ENCODE data around the gene HBS1L.

The HBS1L gene

DNA sequence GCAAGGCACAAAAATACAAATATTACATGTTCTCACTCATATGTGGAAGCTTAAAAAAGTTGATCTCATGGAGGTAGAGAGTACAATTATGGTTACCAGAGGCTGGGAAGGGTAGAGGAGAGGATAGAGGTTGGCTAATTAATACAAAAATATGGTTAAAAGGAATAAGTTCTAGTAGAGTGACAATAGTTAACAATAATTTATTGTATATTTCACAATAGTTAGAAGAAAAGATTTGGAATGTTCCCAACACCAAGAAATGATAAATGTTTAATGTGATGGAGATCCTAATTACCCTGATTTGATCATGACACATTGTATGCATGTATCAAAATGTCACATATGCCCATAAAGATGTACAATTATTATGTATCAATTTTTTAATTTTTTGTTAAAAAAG, 106.5 kb downstream of the HBS1L start:
- DNase-seq, result no peak

DNA sequence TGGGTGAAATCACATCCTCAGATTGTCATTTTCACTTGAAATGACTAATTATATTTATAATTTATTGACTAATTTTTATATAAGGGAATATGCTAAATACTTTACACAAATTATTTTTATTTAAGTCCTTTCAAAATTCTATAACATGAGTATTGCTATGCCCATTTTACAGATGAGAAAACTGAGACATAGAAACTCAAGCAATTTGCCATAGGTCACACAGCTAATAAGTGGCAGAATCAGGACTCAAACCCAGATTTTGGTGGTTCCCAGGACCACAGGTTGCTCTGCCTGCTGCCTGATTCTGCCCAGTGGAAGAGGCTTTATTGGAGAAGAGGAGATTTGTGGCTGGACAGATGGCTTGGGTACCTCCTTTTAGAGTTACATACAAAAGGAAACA, 109.6 kb downstream of the HBS1L start:
- DNase-seq, result no peak

DNA sequence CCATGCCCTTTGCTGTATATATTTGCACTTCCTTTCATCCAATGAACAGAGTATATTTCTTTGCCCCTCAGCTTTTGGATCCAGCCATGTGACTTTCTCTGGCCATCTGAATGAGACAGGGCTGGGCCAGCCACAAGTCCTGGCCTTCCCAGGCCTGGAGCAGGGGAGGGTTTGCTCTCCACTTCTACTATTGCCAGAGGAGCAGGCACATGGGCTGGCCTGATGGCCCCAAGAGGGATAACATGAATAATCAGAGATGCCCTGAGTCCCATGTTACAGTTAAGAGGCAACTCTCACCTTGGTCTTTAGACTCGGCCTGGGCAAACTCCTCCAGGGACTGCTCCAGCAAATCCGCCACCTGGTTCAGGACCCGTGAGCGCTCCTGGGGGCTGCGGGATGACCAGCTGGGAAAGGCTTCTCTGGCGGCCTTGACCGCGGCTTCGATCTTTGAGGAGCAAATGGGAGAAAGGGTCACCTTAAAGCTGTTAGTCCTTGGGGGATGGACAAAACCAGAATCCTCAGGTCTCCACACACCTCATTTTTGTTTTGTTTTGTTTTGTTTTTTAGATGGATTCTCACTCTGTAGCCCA, 111.0 kb downstream of the HBS1L start:
- no peak for DNase-seq

DNA sequence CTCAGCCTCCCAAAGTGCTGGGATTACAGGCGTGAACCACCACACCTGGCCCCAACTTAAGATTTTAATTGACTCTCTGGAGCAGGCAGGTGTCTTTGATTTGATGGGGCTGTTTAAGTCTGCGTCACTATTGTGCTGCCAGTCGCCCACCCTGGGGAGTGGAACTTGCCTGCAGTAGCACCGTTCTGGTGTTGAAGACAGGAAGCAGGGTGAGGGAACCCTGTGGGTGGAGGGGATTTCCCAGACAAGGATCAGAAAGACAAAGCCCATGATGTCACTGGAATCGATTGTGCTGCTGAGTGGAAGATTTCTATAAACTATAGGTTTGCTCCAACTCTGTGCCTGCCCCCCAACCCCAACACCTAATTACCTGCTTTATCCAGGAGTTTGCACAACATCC, 115.7 kb downstream of the HBS1L start:
- peak in 5 of 6 experiments; percentile 2 to 29 (median 20) for DNase-seq

DNA sequence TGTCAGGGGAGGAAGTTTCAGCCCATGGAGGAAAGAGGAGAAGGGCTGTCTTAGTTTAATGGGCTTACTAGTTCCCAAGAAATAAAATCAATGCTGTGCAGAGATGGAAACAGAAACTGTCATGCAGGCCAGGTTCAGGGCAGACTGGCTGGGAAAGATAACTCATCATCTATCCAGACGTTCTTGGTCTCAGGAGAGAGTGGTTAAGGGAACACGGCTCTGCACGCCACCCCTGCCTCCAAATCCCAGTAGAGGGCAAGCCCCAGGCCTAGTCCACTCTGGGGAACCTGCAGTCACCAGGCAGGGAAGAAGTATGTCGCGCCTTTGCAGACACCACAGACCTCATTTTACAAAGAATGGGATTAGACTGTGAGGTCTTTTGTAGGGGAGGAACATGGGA, 117.2 kb downstream of the HBS1L start:
- no peak for DNase-seq

DNA sequence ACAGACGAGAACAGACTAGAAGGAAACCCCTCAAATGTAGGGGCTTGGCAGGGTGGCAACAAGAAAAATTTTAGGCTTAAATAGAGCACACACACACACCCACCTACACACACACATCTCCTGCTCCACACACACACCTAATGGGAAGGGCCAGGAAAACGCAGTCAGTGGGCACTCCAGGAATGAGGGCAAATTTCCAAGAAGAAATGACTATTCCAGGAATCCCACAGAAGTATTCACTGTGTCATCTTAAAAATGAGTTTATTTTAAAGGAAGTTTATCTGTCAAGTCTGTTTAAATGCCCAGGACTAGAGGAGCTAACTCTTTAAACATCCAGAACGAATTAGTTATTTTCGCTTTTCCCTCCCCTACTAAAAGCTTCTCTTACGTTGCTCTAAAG, 117.7 kb downstream of the HBS1L start:
- DNase-seq, result no peak

DNA sequence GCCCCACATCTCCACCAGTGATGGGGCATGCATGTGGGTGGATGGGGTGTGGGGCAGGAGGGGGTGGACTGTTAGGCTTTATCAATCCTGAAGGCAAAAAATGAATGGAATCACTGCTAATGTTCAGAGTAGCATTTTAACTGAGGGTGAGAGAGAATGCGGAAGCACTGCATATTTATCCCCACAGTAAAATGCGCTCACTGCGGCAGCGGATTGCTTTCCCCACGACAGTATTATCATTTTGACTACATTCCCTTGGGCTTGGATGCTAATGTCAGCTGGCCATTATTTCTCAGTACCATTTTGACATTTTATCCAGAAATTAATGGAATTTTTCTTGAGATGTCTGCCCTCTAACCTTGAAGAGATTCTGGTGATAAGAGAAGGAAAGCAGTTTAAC, 118.1 kb downstream of the HBS1L start:
- DNase-seq, result no peak

DNA sequence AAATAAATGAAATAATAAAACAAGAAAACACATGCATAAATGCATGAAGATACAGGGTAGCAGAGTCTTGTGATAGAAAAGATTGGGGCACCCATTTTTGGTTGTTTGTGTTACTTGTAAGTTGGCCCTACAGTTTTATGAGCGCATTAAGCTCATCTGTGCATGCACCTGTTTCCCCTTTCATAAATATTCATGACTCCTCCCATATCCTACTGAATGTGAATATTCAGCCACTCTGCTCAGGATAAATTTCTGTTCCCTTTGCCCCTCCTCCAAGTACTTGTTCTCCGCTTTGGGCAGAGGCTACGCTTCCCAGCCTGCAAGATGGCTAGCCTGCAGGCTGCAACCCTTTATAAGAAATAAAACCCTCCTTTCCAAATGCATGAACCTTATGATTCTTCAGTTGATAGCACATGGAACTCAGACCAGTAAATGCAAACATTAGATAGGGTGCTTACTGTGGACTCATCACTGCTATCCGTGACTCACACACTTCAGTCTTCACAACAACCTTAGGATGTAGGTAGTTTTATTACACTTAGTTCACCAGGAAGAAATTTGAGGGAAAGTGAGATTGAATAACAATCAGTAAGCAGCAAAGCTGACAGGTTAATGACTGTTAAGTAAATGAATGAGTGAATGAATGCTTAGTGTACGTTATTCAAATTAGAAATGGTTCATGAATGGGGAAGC, 119.7 kb downstream of the HBS1L start:
- no peak for DNase-seq

DNA sequence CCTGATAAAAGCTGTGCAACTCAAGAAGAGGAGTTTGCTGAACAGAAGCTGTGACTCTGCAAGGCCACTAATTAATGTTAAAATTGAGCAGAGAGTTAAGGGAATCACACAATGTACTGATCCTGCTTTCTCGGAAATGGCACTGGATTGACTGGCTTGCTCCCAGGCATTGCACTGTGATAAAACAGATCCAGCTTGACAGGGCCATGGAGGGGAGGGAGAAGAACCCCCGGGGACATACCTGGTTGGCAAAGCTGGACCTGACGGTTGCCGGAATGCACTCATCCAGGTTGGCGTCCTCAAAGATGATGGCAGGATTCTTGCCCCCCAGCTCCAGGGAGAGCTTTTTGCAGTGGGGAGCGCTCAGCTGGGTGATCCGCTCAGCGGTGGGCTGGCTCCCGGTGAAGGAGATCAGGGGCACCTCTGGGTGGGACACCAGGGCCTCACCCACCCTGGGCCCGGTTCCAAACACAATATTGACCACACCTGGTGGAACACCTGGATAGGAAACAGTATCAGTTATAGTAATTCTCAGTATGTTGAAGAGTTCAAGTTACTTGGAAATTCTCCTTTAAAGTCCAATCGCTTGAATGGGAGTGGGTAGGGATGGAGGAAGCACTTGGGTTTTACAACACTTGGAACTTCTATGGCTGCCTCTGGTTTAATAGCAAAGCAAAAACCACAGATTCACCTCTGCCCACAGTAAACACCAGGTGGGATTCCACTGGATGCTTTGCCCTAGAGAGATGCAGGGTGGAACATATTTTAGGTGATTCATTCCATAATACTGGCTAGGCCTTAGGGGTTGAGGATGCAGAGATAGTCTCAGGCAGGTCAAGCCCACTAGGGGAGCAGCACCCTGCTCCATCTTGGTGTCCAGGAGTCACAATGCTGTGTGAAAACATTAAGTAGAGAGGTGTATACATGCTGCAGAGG, 121.8 kb downstream of the HBS1L start:
- no peak for DNase-seq

DNA sequence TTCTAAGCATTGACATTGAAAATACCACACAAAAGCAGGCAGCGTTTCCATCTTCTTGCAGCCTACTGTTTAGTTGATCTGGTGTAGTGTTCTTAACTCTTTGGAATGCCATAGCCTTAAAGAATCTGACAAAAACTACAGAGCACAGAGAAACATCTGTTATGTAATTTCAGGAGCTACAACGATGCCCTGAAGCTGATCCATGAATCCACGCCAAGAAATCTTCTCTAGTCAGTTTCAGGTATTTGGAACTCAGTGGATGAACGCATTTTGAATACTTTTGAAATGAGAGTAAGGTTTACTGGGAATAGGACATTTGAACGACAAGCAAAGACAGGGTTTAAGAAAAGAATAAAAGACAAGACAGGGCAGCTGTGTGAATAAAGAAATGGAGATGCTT, 122.5 kb downstream of the HBS1L start:
- DNase-seq, result no peak

DNA sequence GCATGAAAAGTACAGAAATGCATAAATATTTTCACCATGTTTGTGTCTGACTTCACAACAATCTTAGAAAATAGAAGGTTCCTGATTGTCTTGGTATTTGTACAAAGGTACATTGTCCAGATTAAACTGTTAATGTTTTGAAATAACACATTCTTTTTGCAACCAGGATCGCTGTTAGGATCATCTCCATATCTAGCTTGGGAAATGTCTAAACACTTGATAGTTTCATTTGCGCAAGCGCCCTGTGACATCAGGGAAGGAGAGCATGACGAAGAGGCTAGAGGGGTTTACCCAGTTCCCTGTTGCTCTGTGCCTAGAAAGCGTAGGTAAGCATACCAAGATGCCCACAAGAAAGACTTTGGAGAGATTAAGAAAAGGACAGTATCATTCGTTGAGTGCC, 124.2 kb downstream of the HBS1L start:
- no peak for DNase-seq

DNA sequence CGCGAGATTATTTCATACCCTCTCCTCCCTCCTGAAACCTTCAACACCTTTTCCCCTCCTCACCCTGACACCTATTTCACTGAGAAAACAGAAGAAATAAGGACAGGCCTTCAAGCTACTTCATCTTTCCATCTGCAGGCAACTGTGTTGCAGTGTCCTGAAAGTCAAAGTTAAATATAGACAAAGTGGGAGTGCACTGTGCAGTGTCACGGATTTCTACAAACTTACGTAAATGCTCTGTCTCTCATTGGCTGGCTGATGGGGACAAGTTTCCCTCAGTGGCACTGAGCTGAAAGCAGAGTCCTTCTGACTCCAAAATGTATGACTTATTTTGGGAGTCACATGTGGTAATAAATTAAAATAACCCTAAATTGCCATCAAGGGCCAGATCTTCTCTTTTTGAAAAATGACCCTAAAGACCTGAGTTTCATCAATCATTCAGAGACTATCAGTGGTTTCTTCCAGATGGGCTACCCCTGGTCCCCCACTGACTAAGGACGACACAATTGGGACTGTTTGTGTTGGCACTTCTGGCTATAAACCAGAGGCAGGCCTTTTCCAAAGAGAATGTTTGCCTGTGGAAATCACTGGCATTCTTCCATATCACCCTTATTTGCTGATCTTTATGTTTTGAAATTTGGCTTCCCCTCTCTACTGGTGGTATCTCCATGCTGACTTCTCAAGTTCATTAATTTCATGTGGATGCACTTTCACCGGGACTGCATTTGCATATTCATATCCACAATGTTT, 126.3 kb downstream of the HBS1L start:
- DNase-seq, result no peak

DNA sequence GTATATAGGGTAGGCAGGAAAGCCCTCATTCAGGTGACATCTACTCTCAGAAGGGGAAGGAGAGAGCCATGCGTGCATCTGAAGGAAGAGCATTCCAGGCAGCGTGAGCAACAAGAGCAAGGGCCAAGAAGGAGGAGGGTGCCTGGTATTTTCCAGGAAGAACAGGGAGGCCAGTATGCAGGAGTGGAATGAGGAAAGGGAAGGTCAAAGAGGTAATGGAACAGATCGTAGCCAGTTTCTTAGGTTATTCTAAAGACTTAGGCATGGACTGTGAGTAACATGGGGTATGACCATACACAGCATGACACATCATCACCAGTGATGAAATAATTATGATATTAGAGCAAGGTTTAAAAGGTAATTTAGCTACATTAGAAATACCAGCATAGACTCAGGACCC, 128.8 kb downstream of the HBS1L start:
- no peak for DNase-seq

DNA sequence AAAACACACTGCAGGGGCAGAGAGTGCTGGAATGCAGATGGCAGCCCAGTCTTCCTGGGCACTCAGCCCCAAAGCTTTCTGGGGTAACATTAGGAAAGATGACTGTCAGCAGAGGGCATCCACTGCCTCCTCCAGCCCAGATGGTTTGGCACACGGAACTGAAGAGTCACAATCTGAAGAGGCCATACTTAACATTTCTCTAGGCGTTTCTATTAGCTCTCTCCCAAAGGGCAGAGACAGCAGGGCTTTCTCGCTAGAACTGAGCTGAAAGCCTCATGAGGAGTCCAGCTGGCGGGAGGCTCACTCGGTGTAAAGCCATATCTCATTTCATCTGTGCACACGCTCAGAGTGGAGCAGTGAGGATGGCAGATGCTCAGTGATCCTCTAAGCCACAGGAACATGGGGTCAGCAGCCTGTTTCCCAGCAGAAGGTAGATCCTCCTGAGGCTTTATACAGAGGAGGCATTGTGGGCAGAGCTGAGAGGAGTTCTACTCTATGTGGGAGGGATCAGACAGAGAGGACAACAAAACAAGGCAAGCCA, 132.8 kb downstream of the HBS1L start:
- DNase-seq, result no peak

DNA sequence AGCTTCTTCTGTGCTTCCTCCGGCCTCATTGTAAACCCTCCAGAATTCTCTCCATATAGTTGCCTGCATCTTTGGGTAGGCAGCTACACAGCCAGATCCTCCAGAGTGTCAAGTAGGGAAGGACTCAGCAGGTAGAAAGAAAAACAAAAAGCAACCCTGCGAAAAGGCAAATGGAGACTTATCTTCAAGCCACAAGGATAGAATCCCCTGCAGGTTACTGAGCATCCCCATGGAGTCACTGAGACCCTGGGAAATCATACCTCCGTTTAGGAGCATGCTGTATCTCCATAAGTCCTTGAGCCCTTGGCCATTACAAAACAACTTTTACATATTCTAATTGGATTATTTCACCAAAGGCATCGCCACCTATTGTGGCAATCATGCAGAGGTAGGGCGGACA, 133.3 kb downstream of the HBS1L start:
- DNase-seq, result no peak

DNA sequence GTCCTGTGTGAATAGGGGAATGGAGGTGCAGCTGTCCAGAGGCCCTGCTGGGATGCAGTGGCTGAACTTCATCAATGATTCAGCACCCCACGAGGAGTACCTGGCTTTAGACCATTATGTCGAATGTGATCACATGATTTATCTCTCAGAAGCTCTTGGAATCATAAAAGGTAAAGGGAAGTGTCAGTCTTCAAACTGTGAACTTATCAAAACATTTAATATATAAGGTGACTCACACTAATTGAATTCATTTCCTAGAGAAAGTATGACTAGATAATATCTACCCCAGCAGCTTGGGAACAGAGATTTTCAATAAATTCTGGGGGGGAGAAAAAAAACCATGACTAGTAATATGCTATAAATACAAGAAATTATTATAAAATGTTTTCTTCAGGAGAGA, 134.2 kb downstream of the HBS1L start:
- no peak for DNase-seq

DNA sequence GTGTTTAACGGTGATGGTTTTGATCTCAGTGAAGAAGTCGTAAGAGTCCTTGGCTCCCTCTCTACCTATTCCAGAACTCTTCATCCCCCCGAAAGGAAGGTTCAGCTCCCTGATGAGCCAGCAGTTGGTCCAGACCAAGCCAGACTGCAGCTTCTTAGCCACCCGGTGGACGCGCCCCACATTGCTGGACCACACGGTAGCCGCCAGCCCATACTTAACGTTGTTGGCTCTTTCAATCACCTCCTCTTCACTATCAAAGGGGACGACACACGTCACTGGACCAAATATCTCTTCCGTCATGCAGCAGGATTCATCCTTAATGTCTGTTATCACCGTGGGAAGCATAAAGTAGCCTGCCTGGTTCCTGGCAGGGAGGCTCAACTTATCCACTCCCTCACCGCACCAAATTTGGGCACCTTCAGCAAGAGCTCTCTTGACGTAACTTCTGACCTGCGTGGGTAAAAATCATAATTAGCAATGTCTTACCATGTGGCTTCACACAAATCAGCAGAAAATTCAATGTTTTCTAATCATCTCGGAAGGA, 136.1 kb downstream of the HBS1L start:
- no peak for DNase-seq

DNA sequence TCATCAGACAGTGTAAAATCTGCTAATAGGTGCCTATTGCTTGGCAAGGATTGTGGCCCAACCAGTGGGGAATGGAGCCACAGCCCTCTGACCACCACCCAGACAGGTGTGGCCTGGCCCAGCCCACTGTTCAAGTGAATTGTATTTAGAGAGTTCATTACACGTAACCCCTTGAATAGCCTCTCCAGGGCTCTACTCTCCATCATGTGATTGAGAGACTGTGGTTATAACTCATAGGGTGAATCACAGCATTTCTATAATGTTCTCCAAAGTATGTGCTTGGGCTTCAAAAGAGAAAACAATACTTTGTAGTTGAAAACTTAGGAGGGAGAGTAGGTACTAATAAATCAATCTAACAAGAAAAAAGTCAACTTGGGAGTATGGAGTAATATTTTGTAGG, 143.1 kb downstream of the HBS1L start:
- no peak for DNase-seq

DNA sequence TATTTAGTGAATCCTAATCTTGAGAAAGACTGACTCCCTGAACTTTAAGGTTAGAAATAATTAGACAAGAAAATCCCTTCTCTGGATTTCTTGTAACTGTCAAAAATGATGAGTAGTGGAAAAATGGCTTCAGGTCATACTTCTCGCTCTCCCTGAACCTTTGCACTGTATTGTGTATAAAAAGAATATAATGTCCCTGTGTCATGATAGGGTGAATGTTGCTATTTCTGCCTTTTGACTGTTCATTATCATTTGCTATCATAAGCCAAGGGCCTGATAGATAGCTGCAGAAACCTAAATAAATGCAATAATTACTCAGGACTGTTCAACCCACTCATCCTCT, 144.1 kb downstream of the HBS1L start:
- no peak for DNase-seq
